Activated CD4-positive, alpha-beta T cell treated with anti-CD3 and anti-CD28 coated beads, Interleukin-2, amount 50 U/mL, for 24 hours (primary cell): ENCODE data around the gene ZSCAN18.

Experiments
- DNase-seq, 2 donors: peaks; one replicate each; pipeline ENCODE4 v3.0.0-alpha.2; 2020; ENCODE audit warnings: low read depth in 1 of 2, low spot score in 1 of 2

The ZSCAN18 gene

DNA sequence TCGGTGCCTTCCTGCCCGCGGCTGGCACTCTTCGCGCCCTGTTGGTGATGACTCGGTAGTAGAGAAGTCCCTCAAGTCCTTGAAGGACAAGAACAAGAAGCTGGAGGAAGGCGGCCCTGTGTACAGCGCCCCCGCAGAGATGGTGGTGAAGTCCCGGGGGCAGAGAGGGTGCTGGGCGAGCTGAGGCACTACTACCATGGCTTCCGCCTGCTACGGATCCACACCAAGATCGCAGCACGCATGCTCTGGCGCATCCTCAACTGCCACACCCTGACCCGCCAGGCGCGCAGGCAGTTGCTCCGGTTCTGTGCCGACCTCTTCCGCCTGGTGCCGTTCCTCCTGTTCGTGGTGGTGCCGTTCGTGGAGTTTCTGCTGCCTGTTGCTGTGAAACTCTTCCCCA is 53.1 kb downstream of the ZSCAN18 start:
- no peak for DNase-seq

DNA sequence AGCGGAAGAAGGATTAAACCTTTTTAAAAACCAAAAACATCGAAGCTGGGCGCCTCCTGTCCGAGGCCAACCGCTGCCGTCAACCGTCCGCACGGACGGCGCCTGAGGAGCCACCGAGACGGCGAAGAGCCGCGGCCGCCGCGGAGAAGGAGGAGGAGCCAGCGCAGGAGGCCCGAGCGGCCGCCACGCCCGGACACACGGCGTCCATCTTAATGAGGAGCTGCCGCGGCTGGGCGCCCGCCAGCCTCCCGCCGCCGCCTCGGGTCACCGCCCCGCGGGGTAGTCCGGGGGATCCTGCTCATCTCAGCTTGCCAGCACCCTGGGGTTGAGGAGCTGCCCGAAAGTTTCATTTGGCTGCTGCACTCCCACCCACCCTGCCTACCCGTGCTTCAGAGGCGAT is 53.6 kb downstream of the ZSCAN18 start:
- DNase-seq = no peak

DNA sequence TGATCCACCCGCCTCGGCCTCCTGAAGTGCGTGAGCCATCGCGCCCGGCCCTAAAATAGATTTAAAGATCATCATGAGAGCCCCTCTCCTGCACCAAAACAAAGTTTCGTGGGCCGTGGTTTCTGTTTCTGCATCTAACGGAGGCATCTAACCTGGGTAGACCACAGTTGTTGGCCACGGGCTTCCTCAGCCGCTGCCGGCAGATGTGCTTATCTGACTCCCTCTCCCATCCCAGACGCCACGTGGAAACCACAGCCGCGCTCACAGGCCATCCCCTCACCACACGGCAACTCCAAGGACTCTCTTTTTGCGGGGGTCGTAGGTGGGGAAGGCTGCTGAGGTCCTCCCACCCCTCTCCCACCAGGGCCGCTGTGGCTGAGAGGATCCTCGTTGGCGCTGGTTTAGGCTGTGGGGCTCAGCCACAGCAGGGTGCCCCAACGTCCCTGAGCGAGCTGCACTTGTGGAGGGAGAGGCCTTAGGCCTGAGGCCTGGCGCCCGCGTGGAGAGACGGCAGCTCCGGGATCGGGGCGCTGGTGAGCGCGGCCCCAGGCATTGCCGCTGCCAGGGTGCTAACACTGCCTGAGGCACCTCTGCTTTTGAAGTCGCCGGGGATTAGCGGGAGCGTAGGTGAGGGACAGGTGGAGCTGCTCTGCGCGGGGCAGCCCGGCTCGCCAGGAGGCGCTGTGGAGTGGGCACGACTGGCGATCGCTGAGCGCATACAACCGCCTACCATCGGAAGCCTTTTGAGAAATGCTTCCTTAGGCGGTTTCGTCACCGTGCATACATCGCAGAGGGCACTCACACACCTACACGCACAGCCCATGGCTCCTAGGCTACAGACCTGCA is 55.3 kb downstream of the ZSCAN18 start:
- no peak for DNase-seq

DNA sequence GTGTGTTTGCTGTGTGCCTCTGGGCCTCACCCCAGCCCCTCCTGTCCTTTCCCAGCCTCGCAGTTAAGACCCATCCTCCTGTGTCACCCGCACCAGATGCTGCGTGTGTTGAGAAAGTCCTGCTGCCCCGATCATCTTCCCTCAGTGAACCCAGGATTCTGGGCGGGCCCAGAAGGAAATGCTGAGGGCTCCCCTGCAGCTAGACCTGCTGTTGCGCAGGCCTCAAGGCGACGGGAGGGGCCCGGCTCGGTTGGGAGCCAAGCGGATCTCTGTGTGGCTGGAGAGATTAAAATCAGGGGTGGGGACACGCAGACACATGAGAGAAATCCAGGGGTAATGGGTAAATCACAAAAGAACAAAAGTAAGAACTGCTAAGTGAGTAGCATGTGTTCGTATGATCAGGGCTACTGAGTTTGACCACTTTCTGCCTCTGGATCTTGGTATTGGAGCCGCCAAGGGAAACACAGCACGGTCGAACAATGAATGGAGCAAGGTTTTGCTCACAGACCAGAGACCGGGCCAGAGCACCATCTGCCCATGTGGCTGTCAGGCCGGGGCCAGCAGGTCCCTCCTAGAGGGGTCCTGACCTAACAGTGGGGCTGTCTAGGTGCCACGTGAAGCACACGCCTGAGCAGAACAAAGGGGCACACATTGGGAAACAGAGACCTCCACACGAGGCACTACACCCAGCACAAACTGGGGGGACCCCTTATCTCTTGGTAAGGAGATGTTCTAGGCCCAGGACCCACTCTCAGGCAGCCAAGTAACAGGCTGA is 57.1 kb downstream of the ZSCAN18 start:
- no peak for DNase-seq

DNA sequence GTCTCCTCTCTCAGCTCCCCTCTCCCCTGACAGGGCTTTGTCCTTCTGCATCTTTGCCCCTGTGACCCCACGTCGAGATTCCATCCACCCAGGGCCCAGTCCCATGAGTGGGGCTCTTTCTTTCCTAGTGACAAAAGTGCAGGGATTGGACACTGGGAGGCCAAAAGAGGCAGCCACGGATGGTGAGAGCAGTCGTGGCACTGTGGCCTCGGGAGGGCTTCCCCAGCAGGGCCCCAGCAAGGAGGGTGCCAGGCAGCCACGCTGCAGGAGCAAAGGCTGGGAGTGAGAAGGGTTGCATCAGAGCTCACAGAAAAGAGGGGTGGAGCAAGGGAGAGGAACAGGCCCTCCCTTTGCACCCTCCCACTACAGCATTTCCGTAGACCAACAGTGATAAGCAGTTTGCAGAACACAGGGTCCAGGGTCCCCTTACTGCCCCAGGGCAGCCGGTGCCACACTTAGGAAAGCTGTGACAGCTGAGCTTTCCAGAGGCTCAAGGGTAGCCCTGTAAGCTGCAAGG is 59.3 kb downstream of the ZSCAN18 start:
- no peak for DNase-seq

DNA sequence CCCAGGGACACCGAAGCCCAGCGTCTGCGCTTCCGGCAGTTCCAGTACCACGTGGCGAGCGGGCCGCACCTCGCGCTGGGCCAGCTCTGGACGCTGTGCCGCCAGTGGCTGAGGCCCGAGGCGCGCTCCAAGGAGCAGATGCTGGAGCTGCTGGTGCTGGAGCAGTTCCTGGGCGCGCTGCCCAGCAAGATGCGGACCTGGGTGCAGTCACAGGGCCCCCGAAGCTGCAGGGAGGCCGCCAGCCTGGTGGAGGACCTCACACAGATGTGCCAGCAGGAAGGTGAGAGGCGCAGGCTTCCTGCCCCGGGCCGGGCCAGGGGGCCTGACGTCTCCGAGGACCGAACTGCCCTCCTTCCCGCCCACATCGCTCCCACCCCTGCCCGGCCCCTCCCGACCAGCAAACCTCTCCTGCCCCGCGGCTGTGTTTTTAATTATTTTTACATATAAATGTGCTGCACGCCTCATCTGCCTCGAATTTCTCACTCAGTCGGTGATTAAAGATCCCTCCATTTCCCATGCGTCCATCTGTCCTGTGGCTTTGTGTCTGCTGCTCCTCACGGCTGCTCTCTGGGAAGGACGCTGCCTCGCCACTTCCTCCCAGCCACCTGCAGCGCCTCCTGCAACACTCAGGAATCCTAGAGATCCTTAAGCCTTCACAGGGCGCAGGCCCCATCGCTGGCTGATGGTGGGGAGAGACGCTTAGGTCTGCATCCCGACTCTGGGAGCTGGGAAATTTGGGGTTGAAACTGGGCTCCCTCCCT is 59.9 kb downstream of the ZSCAN18 start:
- DNase-seq = no peak

DNA sequence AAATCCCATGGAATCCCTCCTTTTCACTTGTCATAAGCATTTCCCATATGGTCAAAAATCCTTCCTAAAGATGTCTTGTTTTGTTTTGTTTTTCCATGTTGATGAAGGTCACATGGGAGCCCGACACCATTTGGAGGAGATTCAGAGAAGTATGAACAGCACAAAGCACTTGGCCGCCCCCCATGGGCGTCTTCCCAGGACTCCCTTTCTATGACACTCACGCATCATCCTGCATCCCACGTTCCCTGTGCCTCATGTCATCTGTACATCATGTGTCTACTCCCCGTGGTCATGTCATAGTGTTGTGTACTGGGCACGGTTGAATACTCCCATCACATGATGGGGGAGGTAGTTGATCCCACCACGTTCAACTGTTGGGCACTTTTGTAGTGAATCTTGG is 62.2 kb downstream of the ZSCAN18 start:
- no peak for DNase-seq

DNA sequence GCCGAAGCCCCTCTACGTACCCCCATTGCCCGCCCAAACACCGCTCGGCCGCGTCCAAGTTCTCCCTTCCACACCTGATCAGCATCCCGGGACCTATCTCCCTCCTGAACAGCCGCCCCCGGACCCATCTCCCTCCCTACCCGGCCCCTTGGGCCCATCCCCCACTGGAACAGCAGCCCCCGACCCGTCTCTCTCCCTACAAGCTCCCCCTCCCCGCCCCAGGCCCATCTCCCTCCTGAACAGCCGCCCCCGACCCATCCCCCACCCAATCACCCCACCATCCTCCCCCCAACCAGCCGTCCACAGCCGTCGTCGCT is 63.6 kb downstream of the ZSCAN18 start:
- DNase-seq = no peak
